ENCODE data around the gene PUS3.
"Not testable (repeated sequence)": the region's sequence is repeated elsewhere in the genome, so short reads cannot be mapped to it uniquely, and the experiment has no call there.

PUS3 gene

DNA sequence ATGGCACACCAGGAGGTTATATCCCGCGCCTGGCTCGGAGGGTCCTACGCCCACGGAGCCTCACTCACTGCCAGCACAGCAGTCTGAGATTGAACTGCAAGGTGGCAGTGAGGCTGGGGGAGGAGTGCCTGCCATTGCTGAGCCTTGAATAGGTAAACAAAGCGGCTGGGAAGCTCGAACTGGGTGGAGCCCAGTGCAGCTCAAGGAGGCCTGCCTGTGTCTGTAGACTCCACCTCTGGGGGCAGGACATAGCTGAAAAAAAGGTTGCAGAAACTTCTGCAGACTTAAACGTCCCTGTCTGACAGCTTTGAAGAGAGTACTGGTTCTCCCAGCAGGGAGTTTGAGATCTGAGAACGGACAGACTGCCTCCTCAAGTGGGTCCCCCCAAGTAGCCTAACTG is 45.3 kb downstream of the PUS3 start:
- not testable (repeated sequence) for DNase-seq

DNA sequence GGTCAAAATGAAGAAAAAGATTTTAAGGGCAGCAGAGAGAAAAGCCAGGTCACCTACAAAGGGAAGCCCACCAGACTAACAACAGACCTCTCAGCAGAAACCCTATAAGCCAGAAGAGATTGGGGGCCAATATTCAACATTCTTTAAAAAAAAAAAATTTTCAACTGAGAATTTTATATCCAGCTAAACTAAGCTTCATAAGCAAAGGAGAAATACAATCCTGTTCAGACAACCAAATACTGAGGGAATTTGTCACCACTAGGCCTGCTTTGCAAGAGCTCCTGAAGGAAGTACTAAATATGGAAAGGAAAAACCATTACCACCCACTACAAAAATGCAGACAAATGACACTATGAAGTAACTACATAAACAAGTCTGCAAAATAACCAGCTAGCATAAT is 56.8 kb downstream of the PUS3 start:
- DNase-seq: no peak
